Right lung (tissue), 10 donors: ENCODE measurements around the gene POLR3E. TPM values are rescaled to one million over a fixed set of nuclear protein-coding genes. Genes with fewer than 3 reads are reported as not detected.

Source experiments
- DNase-seq, 2 donors: peaks; one replicate each; pipeline ENCODE4 v3.0.0-alpha.2; 2013
- long read RNA-seq, 8 donors: transcript quantifications; one replicate each; lab custom pipeline, GENCODE V29; 2026
- polyA plus RNA-seq, 5 donors: library from polyadenylated mRNA; unstranded; fragments of 120-200 nt; gene quantifications; one replicate each; pipeline versions ENCODE4 v1.2.1 to v1.2.3, GENCODE V29; 2013; ENCODE audit warnings: inconsistent platforms in 1 of 5, low replicate concordance in 1 of 5; ENCODE audit not compliant: insufficient read length in 5 of 5, insufficient read depth in 1 of 5

The POLR3E gene
- 10 to 100 TPM; 48.8 to 65.6 (median 49.7) TPM for polyA plus RNA-seq
- long read RNA-seq, donor 1, transcript POLR3E-213 (2 exons, 1,549 nt): major isoform, 7 of 9 reads
- long read RNA-seq, donor 1, partial matches to known transcripts: 0 of 9 reads
- long read RNA-seq, donor 1, other reads (novel, unspliced or antisense): 0 of 9 reads
- long read RNA-seq, donor 2, partial matches to known transcripts: 0 of 6 reads
- long read RNA-seq, donor 2, other reads (novel, unspliced or antisense): 0 of 6 reads
- long read RNA-seq, donor 3, transcript POLR3E-213 (2 exons, 1,549 nt): major isoform, 13 of 27 reads
- long read RNA-seq, donor 3, partial matches to known transcripts: 9 of 27 reads
- long read RNA-seq, donor 3, other reads (novel, unspliced or antisense): 0 of 27 reads
- long read RNA-seq, donor 4, transcript POLR3E-213 (2 exons, 1,549 nt): major isoform, 5 of 9 reads
- long read RNA-seq, donor 4, partial matches to known transcripts: 0 of 9 reads
- long read RNA-seq, donor 4, other reads (novel, unspliced or antisense): 0 of 9 reads
- long read RNA-seq, donor 5, full-length matches to known transcripts: 15 of 15 reads
- long read RNA-seq, donor 5, partial matches to known transcripts: 0 of 15 reads
- long read RNA-seq, donor 5, other reads (novel, unspliced or antisense): 0 of 15 reads
- long read RNA-seq, donor 6, full-length matches to known transcripts: 18 of 32 reads
- long read RNA-seq, donor 6, partial matches to known transcripts: 14 of 32 reads
- long read RNA-seq, donor 6, other reads (novel, unspliced or antisense): 0 of 32 reads
- long read RNA-seq, donor 7, full-length matches to known transcripts: 22 of 22 reads
- long read RNA-seq, donor 7, partial matches to known transcripts: 0 of 22 reads
- long read RNA-seq, donor 7, other reads (novel, unspliced or antisense): 0 of 22 reads
- long read RNA-seq, donor 8, partial matches to known transcripts: 0 of 2 reads
- long read RNA-seq, donor 8, other reads (novel, unspliced or antisense): 0 of 2 reads

GRCh38 chr16:22297114-22297870 is at the start of gene POLR3E:
Gene POLR3E (plus strand): TSS chr16:22297409. CDS start chr16:22302969, 5,560 bp downstream.
- peak; percentile 100 for DNase-seq

GRCh38 chr16:22250522-22250921 is 46.7 kb upstream of the POLR3E start:
- no peak for DNase-seq

- DNase-seq: no peak
Observed at GRCh38 chr16:22252317-22252716, 44.9 kb upstream of the POLR3E start.

GRCh38 chr16:22253272-22253671 is 43.9 kb upstream of the POLR3E start:
- DNase-seq: no peak

- no peak for DNase-seq
Observed at GRCh38 chr16:22255335-22255734, 41.9 kb upstream of the POLR3E start.

GRCh38 chr16:22257440-22257839 is 39.8 kb upstream of the POLR3E start:
- DNase-seq: no peak

GRCh38 chr16:22260490-22260889 is 36.7 kb upstream of the POLR3E start:
- no peak for DNase-seq

GRCh38 chr16:22262460-22262859 is 34.7 kb upstream of the POLR3E start:
- DNase-seq: no peak

- DNase-seq: no peak
Observed at GRCh38 chr16:22264786-22265185, 32.4 kb upstream of the POLR3E start.

- DNase-seq: no peak
Observed at GRCh38 chr16:22265351-22265750, 31.9 kb upstream of the POLR3E start.

- no peak for DNase-seq
Observed at GRCh38 chr16:22266546-22266945, 30.7 kb upstream of the POLR3E start.

GRCh38 chr16:22267764-22268163 is 29.4 kb upstream of the POLR3E start:
- no peak for DNase-seq

GRCh38 chr16:22270525-22270924 is 26.7 kb upstream of the POLR3E start:
- no peak for DNase-seq

- peak; percentile 8 to 10 for DNase-seq
Observed at GRCh38 chr16:22272870-22273650, 24.1 kb upstream of the POLR3E start.

- DNase-seq: no peak
Observed at GRCh38 chr16:22274916-22275315, 22.3 kb upstream of the POLR3E start.

- DNase-seq: no peak
Observed at GRCh38 chr16:22278441-22279230, 18.6 kb upstream of the POLR3E start.

- no peak for DNase-seq
Observed at GRCh38 chr16:22282254-22282892, 14.8 kb upstream of the POLR3E start.

- DNase-seq: peak; percentile 17 to 18
Observed at GRCh38 chr16:22284637-22285036, 12.6 kb upstream of the POLR3E start.

GRCh38 chr16:22285080-22285479 is 12.1 kb upstream of the POLR3E start:
- peak in 1 of 2 donors; percentile 21 for DNase-seq
